Measurements from ENCODE around the gene CCR3.

- TF ChIP-seq CTCF (IDR thresholded peaks at IDR 0.05) = no peak
- TF ChIP-seq POLR2A (IDR thresholded peaks at IDR 0.05) = no peak
Measured at GRCh38 chr3:46239952-46240351, 2.3 kb upstream of the CCR3 start.
